SJSA1 (cell line): ENCODE measurements around the gene PRDM5. TPM values are rescaled to one million over a fixed set of nuclear protein-coding genes. Genes with fewer than 3 reads are reported as not detected.

Experiments used
- DNase-seq, 2 experiments: peaks; one replicate each; pipeline ENCODE4 v3.0.0-alpha.2; 2015 to 2020; ENCODE audit warnings: low spot score in 2 of 2, low read depth in 1 of 2
- H3K27ac ChIP-seq: fragments of 250-450 bp; sonication (Bioruptor Pico); 2 replicates; pipeline ENCODE4 v1.5.1; 2020; ENCODE audit warnings: mild to moderate bottlenecking, moderate library complexity
- H3K27me3 ChIP-seq: fragments of 250-450 bp; sonication (Bioruptor Pico); replicated peaks from 2 replicates; pipeline ENCODE4 v1.5.1; 2020; ENCODE audit warnings: mild to moderate bottlenecking, moderate library complexity
- H3K36me3 ChIP-seq: fragments of 250-450 bp; sonication (Bioruptor Pico); 2 replicates; pipeline ENCODE4 v1.5.1; 2020; ENCODE audit warnings: mild to moderate bottlenecking
- H3K4me1 ChIP-seq: fragments of 250-450 bp; sonication (Bioruptor Pico); replicated peaks from 2 replicates; pipeline ENCODE4 v1.6.1; 2021; ENCODE audit warnings: mild to moderate bottlenecking
- H3K4me3 ChIP-seq: fragments of 250-450 bp; sonication (Bioruptor Pico); 2 replicates; pipeline ENCODE4 v1.5.1; 2020; ENCODE audit warnings: mild to moderate bottlenecking
- H3K9me3 ChIP-seq: fragments of 250-450 bp; sonication (Bioruptor Pico); replicated peaks from 2 replicates; pipeline ENCODE4 v1.5.1; 2020; ENCODE audit warnings: mild to moderate bottlenecking
- total RNA-seq: library from RNA; depleted of rRNA; stranded (reverse); fragments of >200 nt; shearing (Covaris generic); gene quantifications from 2 replicates; pipeline ENCODE4 v1.2.3, GENCODE V29; 2014

The PRDM5 gene
- total RNA-seq, 1 experiment from 2014 or later = 11.1 TPM

DNA sequence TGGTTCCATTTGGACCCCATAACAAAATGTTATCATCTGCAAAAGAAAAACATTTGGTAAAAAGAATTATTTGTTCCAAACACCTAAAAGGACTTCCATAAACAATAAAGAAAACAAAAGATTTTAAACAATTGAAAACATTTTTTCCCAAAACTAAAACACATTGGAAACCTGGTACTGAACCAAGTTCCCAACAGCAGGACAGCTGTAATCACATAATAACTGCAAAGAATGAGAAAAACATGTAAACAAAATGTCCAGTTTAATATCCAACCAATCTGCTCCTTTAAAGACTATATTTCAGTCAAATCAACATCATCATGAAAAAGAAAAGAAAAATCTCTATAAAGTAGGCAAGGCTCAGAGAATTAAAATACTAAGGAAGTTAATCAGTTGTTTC, 36.3 kb downstream of the PRDM5 start:
- no peaks in the 10 kb centered on the region for H3K9me3 ChIP-seq
- H3K27me3 ChIP-seq = no peaks in the 10 kb centered on the region
- H3K4me1 ChIP-seq = 0 out of 2 replicates have a peak, but pooled peaks cover 3% of the 10 kb centered on the region
- H3K27ac ChIP-seq = no peak overlapping the region
- H3K36me3 ChIP-seq = no peaks in the 10 kb centered on the region
- no peak for DNase-seq
- H3K4me3 ChIP-seq = no peak overlapping the region

DNA sequence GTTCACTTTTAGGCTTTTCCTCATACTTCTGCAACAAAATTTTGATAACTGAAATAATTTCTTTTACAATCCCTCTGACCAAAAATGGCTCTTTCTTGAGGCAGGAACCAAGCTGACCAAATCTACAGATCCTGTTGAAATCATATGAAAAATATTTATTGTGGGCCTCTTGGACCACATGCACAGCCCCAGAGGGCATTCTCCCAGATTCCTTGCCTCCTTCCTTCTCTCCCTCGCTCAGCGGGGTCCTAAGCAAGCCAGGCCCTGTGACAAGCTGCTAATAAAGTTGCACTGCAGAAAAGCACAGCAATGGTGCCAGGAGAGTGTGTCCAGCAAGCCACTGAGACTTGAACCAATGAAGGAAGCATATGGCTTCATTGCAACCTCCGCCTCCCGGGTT, 40.7 kb downstream of the PRDM5 start:
- no peaks in the 10 kb centered on the region for H3K27me3 ChIP-seq
- no peaks in the 10 kb centered on the region for H3K9me3 ChIP-seq
- no peak overlapping the region for H3K4me3 ChIP-seq
- H3K36me3 ChIP-seq = no peaks in the 10 kb centered on the region
- DNase-seq = no peak
- H3K27ac ChIP-seq = no peak overlapping the region
- H3K4me1 ChIP-seq = 0 out of 2 replicates have a peak, but pooled peaks cover 3% of the 10 kb centered on the region

DNA sequence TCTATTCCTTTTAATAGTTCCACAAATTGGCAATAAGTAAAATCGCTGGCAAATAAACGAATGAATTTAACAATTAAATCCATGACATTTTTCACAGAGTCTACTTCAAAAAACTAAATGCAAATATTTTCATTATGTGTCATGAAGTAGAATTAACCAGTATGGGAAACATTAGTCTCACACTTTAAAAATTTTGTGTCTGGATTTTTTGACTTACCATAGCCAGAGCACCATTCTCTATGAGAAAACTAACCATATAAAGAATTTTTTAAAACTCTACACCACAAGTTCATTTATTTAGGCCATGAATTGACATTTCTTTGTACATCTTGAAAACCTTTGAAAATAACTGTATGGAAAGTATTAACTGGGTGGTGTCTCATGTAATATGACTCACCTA, 41.2 kb downstream of the PRDM5 start:
- no peak overlapping the region for H3K4me3 ChIP-seq
- no peaks in the 10 kb centered on the region for H3K27me3 ChIP-seq
- no peak for DNase-seq
- 0 out of 2 replicates have a peak, but pooled peaks cover 3% of the 10 kb centered on the region for H3K4me1 ChIP-seq
- no peaks in the 10 kb centered on the region for H3K9me3 ChIP-seq
- no peak overlapping the region for H3K27ac ChIP-seq
- H3K36me3 ChIP-seq = no peaks in the 10 kb centered on the region

GRCh38 chr4:120877021-120877420, 45.5 kb downstream of the PRDM5 start:
- peaks cover 8% of the 10 kb centered on the region for H3K4me1 ChIP-seq
- no peaks in the 10 kb centered on the region for H3K27me3 ChIP-seq
- H3K9me3 ChIP-seq = no peaks in the 10 kb centered on the region
- no peak overlapping the region for H3K27ac ChIP-seq
- DNase-seq = no peak
- no peak overlapping the region for H3K4me3 ChIP-seq
- H3K36me3 ChIP-seq = no peaks in the 10 kb centered on the region

DNA sequence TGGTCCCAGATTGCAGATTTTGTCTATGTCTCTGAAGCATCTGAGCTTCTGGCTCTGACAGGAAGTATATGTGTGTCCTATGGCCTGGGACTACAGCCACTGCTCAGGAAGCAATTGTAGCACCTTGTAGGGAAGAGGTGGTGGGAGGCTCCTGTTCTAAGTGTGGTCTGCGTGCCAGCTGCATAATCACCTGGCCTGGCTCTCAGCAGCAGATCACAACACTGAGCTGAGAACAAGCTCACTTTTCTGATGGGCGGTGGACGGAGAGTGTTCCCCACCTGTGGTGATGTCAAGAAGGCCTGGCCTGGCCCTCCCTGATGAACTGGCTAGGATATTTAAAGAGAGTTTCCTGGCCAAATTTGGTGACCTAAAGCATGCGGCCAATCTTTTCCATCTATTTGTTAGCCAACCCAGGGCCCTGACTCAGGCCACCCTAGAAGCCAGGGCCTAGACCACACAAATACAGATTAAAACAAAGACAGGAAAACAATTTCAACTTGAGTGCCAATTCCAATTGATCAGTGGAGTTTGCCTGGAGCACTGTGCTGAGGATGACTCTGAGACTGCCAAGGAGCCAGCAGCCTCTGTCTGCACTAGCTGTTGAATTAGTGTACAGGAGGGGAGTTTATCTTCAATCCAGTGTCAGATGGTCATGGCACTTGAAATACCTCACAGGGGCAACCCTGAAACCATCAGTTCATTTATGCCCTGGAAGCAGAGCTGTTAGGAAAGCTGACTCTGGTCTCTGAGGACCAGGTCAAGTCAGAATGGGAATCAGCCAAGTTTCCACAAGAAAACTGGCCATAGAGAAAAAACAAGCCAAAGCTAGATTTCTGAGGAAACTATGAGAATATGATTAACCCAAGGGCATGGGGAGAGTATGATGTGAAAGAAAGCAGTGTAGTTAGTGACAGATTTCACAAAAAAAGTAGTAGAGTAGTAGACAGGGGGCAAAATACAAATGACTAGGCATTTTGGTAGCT, 47.4 kb downstream of the PRDM5 start:
- Histone ChIP-seq H3K27me3 (no peaks in the 10 kb centered on the region), H3K4me3 (no peak overlapping the region), H3K9me3 (no peaks in the 10 kb centered on the region), H3K27ac (no peak overlapping the region), H3K36me3 (no peaks in the 10 kb centered on the region), H3K4me1 (peaks cover 8% of the 10 kb centered on the region)
- DNase-seq = no peak

DNA sequence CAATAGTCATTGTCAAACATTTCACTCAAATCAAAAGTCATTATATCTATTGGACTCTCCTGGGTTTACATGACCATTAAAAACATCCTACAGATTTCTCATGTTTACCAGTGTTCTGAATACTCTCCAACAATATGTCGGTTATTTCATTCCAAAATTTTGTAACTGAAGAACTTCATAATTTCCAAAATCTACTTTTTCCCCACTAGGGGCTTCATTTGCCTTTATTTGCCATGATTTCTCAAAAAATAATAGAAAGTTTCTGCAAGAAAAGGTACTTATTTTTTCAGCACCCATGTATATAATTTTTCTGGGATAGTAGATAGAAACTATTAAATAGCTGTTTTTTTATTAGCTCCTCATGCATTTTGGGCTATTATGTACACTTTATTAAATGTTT, 49.0 kb downstream of the PRDM5 start:
- H3K27ac ChIP-seq = no peak overlapping the region
- no peak overlapping the region for H3K4me3 ChIP-seq
- H3K36me3 ChIP-seq = no peaks in the 10 kb centered on the region
- peaks cover 8% of the 10 kb centered on the region for H3K4me1 ChIP-seq
- no peak for DNase-seq
- H3K27me3 ChIP-seq = no peaks in the 10 kb centered on the region
- H3K9me3 ChIP-seq = no peaks in the 10 kb centered on the region

GRCh38 chr4:120871173-120871572, 51.4 kb downstream of the PRDM5 start:
- Histone ChIP-seq H3K36me3 (no peaks in the 10 kb centered on the region), H3K4me3 (no peak overlapping the region), H3K27me3 (no peaks in the 10 kb centered on the region), H3K4me1 (peaks cover 8% of the 10 kb centered on the region), H3K27ac (no peak overlapping the region), H3K9me3 (no peaks in the 10 kb centered on the region)
- DNase-seq = no peak

GRCh38 chr4:120870279-120870673, 52.2 kb downstream of the PRDM5 start:
- H3K27ac ChIP-seq = no peak overlapping the region
- no peaks in the 10 kb centered on the region for H3K36me3 ChIP-seq
- no peaks in the 10 kb centered on the region for H3K9me3 ChIP-seq
- H3K27me3 ChIP-seq = no peaks in the 10 kb centered on the region
- no peak for DNase-seq
- peaks cover 5% of the 10 kb centered on the region for H3K4me1 ChIP-seq
- H3K4me3 ChIP-seq = no peak overlapping the region

- DNase-seq = no peak
- H3K9me3 ChIP-seq = no peaks in the 10 kb centered on the region
- H3K4me3 ChIP-seq = no peak overlapping the region
- no peaks in the 10 kb centered on the region; the same call in 1 of the 2 replicates for H3K4me1 ChIP-seq
- no peaks in the 10 kb centered on the region for H3K27me3 ChIP-seq
- no peaks in the 10 kb centered on the region for H3K36me3 ChIP-seq
- H3K27ac ChIP-seq = no peak overlapping the region
Measured at GRCh38 chr4:120869613-120870278, 52.8 kb downstream of the PRDM5 start.

GRCh38 chr4:120867506-120867905, 55.0 kb downstream of the PRDM5 start:
- DNase-seq = no peak
- Histone ChIP-seq H3K27me3 (no peaks in the 10 kb centered on the region), H3K9me3 (no peaks in the 10 kb centered on the region), H3K4me1 (no peaks in the 10 kb centered on the region), H3K4me3 (no peak overlapping the region), H3K27ac (no peak overlapping the region), H3K36me3 (no peaks in the 10 kb centered on the region)

GRCh38 chr4:120865985-120866384, 56.5 kb downstream of the PRDM5 start:
- no peak overlapping the region for H3K27ac ChIP-seq
- no peaks in the 10 kb centered on the region for H3K36me3 ChIP-seq
- no peak for DNase-seq
- no peaks in the 10 kb centered on the region for H3K9me3 ChIP-seq
- no peak overlapping the region for H3K4me3 ChIP-seq
- H3K27me3 ChIP-seq = no peaks in the 10 kb centered on the region
- no peaks in the 10 kb centered on the region for H3K4me1 ChIP-seq

DNA sequence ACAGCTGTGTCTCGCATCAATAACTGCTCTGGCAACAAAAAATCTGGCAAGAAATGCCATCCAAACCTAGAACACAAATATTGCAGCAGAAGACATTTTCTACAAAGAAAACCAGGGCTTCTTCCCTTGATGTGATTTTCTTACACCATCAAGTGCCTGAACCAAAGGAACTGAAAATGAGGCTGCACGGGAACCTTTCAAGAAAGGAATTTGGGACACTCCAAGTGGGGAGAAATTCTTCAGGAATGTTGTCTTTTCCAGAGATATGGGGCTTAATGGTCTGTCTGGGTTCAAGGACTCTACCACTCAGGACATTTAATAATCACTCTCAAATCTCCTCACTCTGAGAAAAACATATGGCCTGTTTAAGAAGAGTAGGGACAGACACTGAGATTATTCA, 57.6 kb downstream of the PRDM5 start:
- Histone ChIP-seq H3K27me3 (no peaks in the 10 kb centered on the region), H3K4me3 (no peak overlapping the region), H3K27ac (no peak overlapping the region), H3K4me1 (no peaks in the 10 kb centered on the region), H3K9me3 (no peaks in the 10 kb centered on the region), H3K36me3 (no peaks in the 10 kb centered on the region)
- no peak for DNase-seq

GRCh38 chr4:120862432-120862831, 60.1 kb downstream of the PRDM5 start:
- no peak for DNase-seq
- H3K36me3 ChIP-seq = no peaks in the 10 kb centered on the region
- no peak overlapping the region for H3K27ac ChIP-seq
- H3K27me3 ChIP-seq = no peaks in the 10 kb centered on the region
- no peaks in the 10 kb centered on the region for H3K9me3 ChIP-seq
- H3K4me1 ChIP-seq = no peaks in the 10 kb centered on the region
- no peak overlapping the region for H3K4me3 ChIP-seq

DNA sequence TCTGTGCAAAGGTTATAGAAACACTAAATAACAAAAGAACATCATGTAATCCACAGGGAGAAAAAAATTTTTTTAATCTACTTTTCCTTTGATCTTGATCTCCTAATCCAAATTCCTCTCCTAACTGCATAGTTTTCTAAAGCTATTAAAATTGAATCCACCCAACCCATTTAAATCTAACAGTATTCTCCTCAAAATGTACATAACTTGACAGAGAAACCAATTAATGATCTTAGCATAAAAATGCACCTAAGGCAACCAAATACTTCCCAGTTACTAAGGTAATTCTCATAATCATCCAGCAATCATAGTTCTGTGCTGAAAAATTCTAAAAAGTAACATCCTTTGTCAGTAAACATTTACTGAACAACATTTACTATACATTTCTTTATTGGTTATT, 60.7 kb downstream of the PRDM5 start:
- no peaks in the 10 kb centered on the region for H3K36me3 ChIP-seq
- DNase-seq = no peak
- no peak overlapping the region for H3K27ac ChIP-seq
- H3K4me1 ChIP-seq = no peaks in the 10 kb centered on the region
- H3K4me3 ChIP-seq = no peak overlapping the region
- H3K27me3 ChIP-seq = no peaks in the 10 kb centered on the region
- H3K9me3 ChIP-seq = no peaks in the 10 kb centered on the region
